BE2C (cell line): ENCODE results near the gene CEP192.
"Not testable (repeated sequence)": the region's sequence is repeated elsewhere in the genome, so short reads cannot be mapped to it uniquely, and the experiment has no call there.

Experiments used
- DNase-seq: peaks from one replicate; pipeline ENCODE4 v3.0.0-alpha.2; 2020
- H3K27me3 ChIP-seq: fragments of 250-450 bp; sonication (Bioruptor Pico); 2 replicates; pipeline ENCODE4 v1.5.1; 2020; ENCODE audit warnings: mild to moderate bottlenecking
- H3K36me3 ChIP-seq: fragments of 250-450 bp; sonication (Bioruptor Pico); 2 replicates; pipeline ENCODE4 v1.5.1; 2020; ENCODE audit warnings: mild to moderate bottlenecking
- H3K4me1 ChIP-seq: fragments of 250-450 bp; sonication (Bioruptor Pico); 2 replicates; pipeline ENCODE4 v1.5.1; 2020
- H3K4me3 ChIP-seq: 2 replicates; pipeline ENCODE4 v1.5.1; 2011; ENCODE audit warnings: low read depth, low read length
- H3K9me3 ChIP-seq: fragments of 250-450 bp; sonication (Bioruptor Pico); 2 replicates; pipeline ENCODE4 v1.5.1; 2020
- CTCF ChIP-seq: IDR thresholded peaks from 2 replicates; pipeline ENCODE4 v1.5.1; 2012; ENCODE audit warnings: mild to moderate bottlenecking, low read depth, low read length

The CEP192 gene

GRCh38 chr18:12963069-12963468 is 28.1 kb upstream of the CEP192 start:
- TF ChIP-seq CTCF = no peak
- H3K36me3 ChIP-seq = peaks cover 11% of the 10 kb centered on the region

GRCh38 chr18:12968115-12968514 is 23.0 kb upstream of the CEP192 start:
- H3K4me3 ChIP-seq = no peak overlapping the region
- H3K36me3 ChIP-seq = peaks cover 6% of the 10 kb centered on the region; the same call in 1 of the 2 replicates
- no peaks in the 10 kb centered on the region for H3K4me1 ChIP-seq
- H3K9me3 ChIP-seq = no peaks in the 10 kb centered on the region
- DNase-seq = no peak
- H3K27me3 ChIP-seq = no peaks in the 10 kb centered on the region
- no peak for TF ChIP-seq CTCF

More at GRCh38 chr18:12963069-12963468, 28.1 kb upstream of the CEP192 start:
- no peak for DNase-seq
- Histone ChIP-seq H3K27me3 (no peaks in the 10 kb centered on the region), H3K9me3 (no peaks in the 10 kb centered on the region), H3K4me3 (no peak overlapping the region), H3K4me1 (no peaks in the 10 kb centered on the region)

- H3K4me1 ChIP-seq = no peaks in the 10 kb centered on the region
- DNase-seq = no peak
- no peak overlapping the region for H3K4me3 ChIP-seq
- H3K9me3 ChIP-seq = no peaks in the 10 kb centered on the region
- H3K27me3 ChIP-seq = no peaks in the 10 kb centered on the region
- H3K36me3 ChIP-seq = peaks cover under 1% of the 10 kb centered on the region; the same call in 1 of the 2 replicates
- no peak for TF ChIP-seq CTCF
Measured at GRCh38 chr18:12968619-12969018, 22.5 kb upstream of the CEP192 start.

- H3K4me3 ChIP-seq = no peak overlapping the region
- no peaks in the 10 kb centered on the region for H3K9me3 ChIP-seq
- no peaks in the 10 kb centered on the region for H3K36me3 ChIP-seq
- no peaks in the 10 kb centered on the region for H3K4me1 ChIP-seq
- no peak for DNase-seq
- TF ChIP-seq CTCF = no peak
- H3K27me3 ChIP-seq = no peaks in the 10 kb centered on the region
Measured at GRCh38 chr18:12973562-12974213, 17.5 kb upstream of the CEP192 start.

- no peak for TF ChIP-seq CTCF
- Histone ChIP-seq H3K4me3 (no peak overlapping the region), H3K9me3 (no peaks in the 10 kb centered on the region), H3K4me1 (no peaks in the 10 kb centered on the region), H3K27me3 (no peaks in the 10 kb centered on the region), H3K36me3 (no peaks in the 10 kb centered on the region)
- DNase-seq = no peak
Measured at GRCh38 chr18:12975488-12975887, 15.7 kb upstream of the CEP192 start.

- H3K36me3 ChIP-seq = no peaks in the 10 kb centered on the region
- TF ChIP-seq CTCF = no peak
- no peak for DNase-seq
- H3K4me1 ChIP-seq = no peaks in the 10 kb centered on the region
- no peak overlapping the region for H3K4me3 ChIP-seq
- H3K9me3 ChIP-seq = no peaks in the 10 kb centered on the region
- no peaks in the 10 kb centered on the region for H3K27me3 ChIP-seq
Measured at GRCh38 chr18:12976305-12976704, 14.9 kb upstream of the CEP192 start.

- not testable (repeated sequence) for H3K36me3 ChIP-seq, H3K27me3 ChIP-seq, H3K4me3 ChIP-seq, H3K4me1 ChIP-seq, DNase-seq, H3K9me3 ChIP-seq
Measured at GRCh38 chr18:12980065-12980464, 11.1 kb upstream of the CEP192 start.
